KG1 (cell line): ENCODE measurements around the gene RMDN2.

Source experiments
- DNase-seq: peaks from one replicate; lab custom pipeline; 2025; lab: John Stamatoyannopoulos, UW

The RMDN2 gene

GRCh38 chr2:38045811-38046210, 120.7 kb downstream of the RMDN2 start:
- no peak for DNase-seq

GRCh38 chr2:38056216-38056615, 131.1 kb downstream of the RMDN2 start:
- DNase-seq: no peak

- DNase-seq: peak; percentile 36
Observed at GRCh38 chr2:38057651-38058410, 132.7 kb downstream of the RMDN2 start.

GRCh38 chr2:38060236-38061018, 135.3 kb downstream of the RMDN2 start:
- DNase-seq: no peak

- DNase-seq: no peak
Observed at GRCh38 chr2:38064801-38065501, 139.9 kb downstream of the RMDN2 start.

- no peak for DNase-seq
Observed at GRCh38 chr2:38065502-38066135, 140.5 kb downstream of the RMDN2 start.

GRCh38 chr2:38066421-38067115, 141.5 kb downstream of the RMDN2 start:
- no peak for DNase-seq
